Rectal smooth muscle tissue (tissue), 1 donor: ENCODE data around the gene KIF18A.

Experiments used
- H3K27ac ChIP-seq: one replicate; pipeline ENCODE4 v1.7.0; 2013; ENCODE audit warnings: low read depth, low read length, inconsistent platforms
- H3K27me3 ChIP-seq: one replicate; pipeline ENCODE4 v1.7.0; 2013; ENCODE audit warnings: low read length; ENCODE audit not compliant: control insufficient read depth, insufficient read depth
- H3K36me3 ChIP-seq: one replicate; pipeline ENCODE4 v1.7.0; 2013; ENCODE audit warnings: low read length; ENCODE audit not compliant: control insufficient read depth, insufficient read depth
- H3K4me1 ChIP-seq: one replicate; pipeline ENCODE4 v1.7.0; 2013; ENCODE audit warnings: low read length; ENCODE audit not compliant: control insufficient read depth, insufficient read depth
- H3K4me3 ChIP-seq: one replicate; pipeline ENCODE4 v1.7.0; 2013; ENCODE audit warnings: low read length
- H3K9ac ChIP-seq: one replicate; pipeline ENCODE4 v1.7.0; 2013; ENCODE audit warnings: low read length

Gene KIF18A

DNA sequence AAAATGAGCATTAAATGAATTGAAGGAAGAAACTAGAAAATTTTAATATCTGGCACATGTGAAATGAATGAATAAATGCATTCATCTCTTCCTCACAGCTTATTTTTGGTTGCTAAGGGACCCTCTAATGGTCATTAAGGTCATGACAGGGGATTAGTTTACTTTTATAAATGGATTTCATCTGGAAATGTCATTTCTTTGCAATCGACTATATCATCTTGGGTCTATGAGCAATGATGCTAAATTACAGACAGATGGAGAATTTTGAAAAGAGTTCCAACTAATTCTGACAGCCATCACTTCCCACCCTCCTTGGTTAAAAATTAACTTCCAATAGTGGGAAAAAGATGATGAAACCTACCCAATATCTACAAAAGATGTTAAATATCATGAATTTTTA lies 98.0 kb downstream of the KIF18A start:
- Histone ChIP-seq H3K36me3 (no peaks in the 10 kb centered on the region), H3K4me1 (no peaks in the 10 kb centered on the region), H3K4me3 (no peak overlapping the region), H3K9ac (no peak overlapping the region), H3K27me3 (no peaks in the 10 kb centered on the region), H3K27ac (no peak overlapping the region)

DNA sequence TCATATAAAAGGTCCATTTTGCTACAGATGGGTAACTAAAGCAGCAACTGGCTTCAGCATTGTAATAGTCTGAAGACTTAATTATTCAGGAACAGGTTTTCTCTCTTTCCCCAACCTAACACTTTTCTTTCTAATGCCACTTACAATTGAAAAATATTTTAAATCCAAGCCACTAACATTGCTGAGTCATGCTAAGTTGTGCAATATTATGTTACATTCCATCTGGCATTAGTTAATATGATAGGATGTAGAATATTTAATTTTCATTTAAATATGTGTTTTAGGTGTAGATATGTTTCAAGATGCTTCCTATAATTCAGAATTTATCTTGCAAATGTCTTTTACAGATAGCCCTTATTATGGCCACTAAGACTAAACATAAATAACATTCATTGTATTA lies 98.6 kb downstream of the KIF18A start:
- Histone ChIP-seq H3K9ac (no peak overlapping the region), H3K27ac (no peak overlapping the region), H3K27me3 (no peaks in the 10 kb centered on the region), H3K4me3 (no peak overlapping the region), H3K4me1 (no peaks in the 10 kb centered on the region), H3K36me3 (no peaks in the 10 kb centered on the region)

DNA sequence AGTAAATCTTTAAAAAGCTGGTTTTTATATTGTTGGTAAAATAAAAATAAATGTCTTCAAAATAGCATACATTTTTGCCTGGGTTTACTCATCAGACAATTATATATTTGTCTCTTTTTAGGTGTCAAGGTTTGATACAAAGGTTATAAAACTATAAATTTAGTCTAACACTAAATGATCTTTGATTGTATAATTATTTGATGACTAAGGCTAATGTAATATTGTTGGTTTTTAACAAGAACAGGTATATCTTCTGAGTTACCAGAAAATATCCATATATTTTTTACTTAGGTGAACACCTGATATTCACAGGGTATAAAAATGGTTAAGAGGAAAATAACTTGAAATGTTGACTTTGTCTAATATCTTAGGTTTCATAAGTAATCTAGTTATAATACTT lies 104.3 kb downstream of the KIF18A start:
- Histone ChIP-seq H3K27me3 (no peaks in the 10 kb centered on the region), H3K9ac (no peak overlapping the region), H3K36me3 (no peaks in the 10 kb centered on the region), H3K27ac (no peak overlapping the region), H3K4me3 (no peak overlapping the region), H3K4me1 (no peaks in the 10 kb centered on the region)

DNA sequence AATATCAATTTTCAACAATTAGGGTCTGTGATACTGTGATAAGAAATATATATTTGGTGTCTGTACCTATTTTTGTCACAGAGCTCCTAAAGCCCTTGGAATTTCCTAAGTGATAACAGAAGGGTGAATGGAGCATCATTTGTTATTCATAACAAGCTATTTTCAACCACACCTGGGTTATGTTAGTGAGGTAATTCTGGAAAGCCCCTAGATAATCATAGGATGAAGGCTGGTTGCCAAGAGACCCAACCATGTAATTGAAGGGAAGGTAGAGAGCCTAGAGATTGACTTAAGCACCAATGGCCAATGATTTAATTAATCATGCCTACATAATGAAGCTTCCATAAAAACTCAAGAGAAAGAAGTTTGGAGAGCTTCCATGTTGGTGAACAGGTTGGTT lies 109.4 kb downstream of the KIF18A start:
- Histone ChIP-seq H3K9ac (no peak overlapping the region), H3K4me1 (no peaks in the 10 kb centered on the region), H3K4me3 (no peak overlapping the region), H3K36me3 (no peaks in the 10 kb centered on the region), H3K27ac (no peak overlapping the region), H3K27me3 (no peaks in the 10 kb centered on the region)

DNA sequence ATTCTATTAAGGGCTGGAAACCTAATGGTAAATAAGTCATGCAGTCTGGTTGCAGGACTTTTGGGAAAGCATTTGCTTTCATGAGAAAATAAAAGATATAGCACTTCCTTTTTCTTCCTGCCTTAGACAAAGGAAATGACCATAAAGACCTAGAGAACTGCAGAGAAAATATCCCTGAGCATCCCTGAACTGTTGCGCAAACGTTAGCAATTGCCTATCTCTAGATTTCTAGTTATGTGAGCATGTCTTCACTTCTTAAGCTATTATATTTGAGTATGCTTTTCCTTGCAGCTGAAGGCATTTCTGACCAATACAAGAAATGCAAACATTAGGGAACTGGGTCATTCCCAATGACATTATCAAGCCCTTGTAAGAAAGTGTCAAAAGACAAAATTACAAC lies 110.6 kb downstream of the KIF18A start:
- Histone ChIP-seq H3K27me3 (no peaks in the 10 kb centered on the region), H3K9ac (no peak overlapping the region), H3K4me3 (no peak overlapping the region), H3K27ac (no peak overlapping the region), H3K4me1 (no peaks in the 10 kb centered on the region), H3K36me3 (no peaks in the 10 kb centered on the region)

DNA sequence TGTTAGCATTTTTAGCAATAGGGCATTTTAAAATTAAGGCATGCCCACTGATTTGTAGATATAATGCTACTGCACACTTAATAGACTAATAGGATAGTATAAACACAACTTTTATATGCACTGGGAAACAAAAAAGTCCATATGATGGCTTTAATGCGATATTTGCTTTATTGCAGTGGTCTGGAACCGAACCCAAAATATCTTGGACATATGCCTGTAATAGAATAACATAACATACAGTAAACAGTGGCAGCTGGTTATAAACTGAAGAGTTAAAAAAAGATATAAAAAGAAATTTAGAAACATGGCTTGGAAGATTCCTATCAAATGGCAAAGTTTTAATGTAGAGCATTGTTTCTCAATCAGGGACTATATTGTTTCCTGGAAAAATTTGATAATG lies 111.9 kb downstream of the KIF18A start:
- no peaks in the 10 kb centered on the region for H3K36me3 ChIP-seq
- no peak overlapping the region for H3K9ac ChIP-seq

DNA sequence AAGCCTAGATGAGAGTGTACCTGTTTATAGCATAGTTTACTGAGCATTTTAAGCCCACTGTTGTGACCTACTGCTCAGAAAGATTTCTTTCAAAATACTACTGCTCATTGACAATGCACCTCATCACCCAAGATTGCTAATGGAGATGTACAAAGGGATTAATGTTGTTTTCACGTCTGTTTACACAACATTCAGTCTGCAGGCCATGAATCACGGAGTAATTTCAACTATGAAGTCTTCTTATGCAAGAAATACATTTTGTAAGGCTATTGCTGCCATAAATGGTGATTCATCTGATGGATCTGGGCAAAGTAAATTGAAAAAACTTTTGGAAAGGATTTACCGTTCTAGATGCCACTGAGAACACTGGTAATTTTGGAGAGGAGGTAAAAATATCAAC lies 112.9 kb downstream of the KIF18A start:
- Histone ChIP-seq H3K4me3 (no peak overlapping the region), H3K27ac (no peak overlapping the region)

More for the DNA sequence above, 111.9 kb downstream of the KIF18A start:
- H3K27ac ChIP-seq = no peak overlapping the region
- no peaks in the 10 kb centered on the region for H3K27me3 ChIP-seq
- no peak overlapping the region for H3K4me3 ChIP-seq
- no peaks in the 10 kb centered on the region for H3K4me1 ChIP-seq

DNA sequence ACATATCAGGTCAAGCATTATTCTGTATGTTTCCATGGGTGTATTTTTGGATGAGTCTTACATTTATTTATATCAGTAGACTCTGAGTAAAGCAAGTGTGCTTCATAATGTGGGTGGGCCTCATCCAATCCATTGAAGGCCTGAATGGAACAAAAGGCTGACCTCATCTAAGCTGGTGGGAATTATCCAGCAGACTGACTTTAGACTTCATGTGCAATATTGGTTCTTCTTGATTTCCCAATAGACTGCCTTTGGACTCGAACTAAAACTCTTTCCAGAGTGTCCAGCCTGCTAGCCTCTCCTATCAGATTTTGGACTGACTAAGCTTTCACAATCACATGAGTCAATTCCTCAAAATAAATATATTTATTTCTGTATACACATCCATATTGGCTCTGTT lies 116.2 kb downstream of the KIF18A start:
- H3K4me1 ChIP-seq = no peaks in the 10 kb centered on the region

More for the DNA sequence above, 112.9 kb downstream of the KIF18A start:
- no peaks in the 10 kb centered on the region for H3K36me3 ChIP-seq
- no peak overlapping the region for H3K9ac ChIP-seq
- no peaks in the 10 kb centered on the region for H3K4me1 ChIP-seq
- H3K27me3 ChIP-seq = no peaks in the 10 kb centered on the region

DNA sequence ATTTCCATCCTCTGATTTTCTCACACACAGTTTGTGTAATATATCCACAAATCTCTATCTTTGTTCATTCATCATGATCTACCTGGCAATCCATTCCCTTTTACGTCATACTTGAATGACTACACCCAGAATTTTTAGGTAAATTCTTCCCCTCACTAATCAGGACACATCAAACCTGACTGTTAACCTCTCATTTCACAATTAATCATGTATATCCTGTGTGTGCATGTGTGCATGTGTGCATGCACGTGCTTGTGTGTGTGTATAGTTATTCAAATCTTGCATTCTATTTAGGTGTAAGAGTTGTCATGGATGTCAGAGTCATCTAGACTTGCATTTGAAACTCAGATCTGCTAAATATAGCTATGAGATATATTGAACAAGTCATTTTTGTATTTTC lies 130.4 kb downstream of the KIF18A start:
- Histone ChIP-seq H3K9ac (no peak overlapping the region), H3K27ac (no peak overlapping the region)

More for the DNA sequence above, 116.2 kb downstream of the KIF18A start:
- no peaks in the 10 kb centered on the region for H3K36me3 ChIP-seq
- H3K4me3 ChIP-seq = no peak overlapping the region
- no peak overlapping the region for H3K9ac ChIP-seq
- no peaks in the 10 kb centered on the region for H3K27me3 ChIP-seq
- no peak overlapping the region for H3K27ac ChIP-seq

DNA sequence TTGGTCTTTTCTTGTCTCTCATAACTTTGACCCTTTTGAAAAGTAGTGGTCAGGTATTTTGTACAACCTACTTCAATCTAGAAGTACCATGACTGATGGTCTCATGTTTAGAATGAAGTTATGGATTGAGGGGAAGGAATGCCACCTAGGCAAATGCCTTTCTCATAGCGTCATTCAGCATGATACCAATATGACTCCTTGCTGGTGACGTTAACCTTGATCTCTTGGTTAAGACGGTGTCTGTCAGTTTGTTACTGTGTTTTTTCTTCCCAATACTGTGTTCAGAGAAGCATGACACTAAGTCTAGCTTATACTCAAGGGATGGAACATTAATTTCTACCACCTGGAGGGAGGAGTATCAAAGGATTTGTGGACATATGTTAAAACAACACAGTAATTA lies 130.9 kb downstream of the KIF18A start:
- Histone ChIP-seq H3K36me3 (no peaks in the 10 kb centered on the region), H3K4me1 (no peaks in the 10 kb centered on the region), H3K9ac (no peak overlapping the region), H3K27ac (no peak overlapping the region), H3K27me3 (no peaks in the 10 kb centered on the region), H3K4me3 (no peak overlapping the region)

More for the DNA sequence above, 130.4 kb downstream of the KIF18A start:
- Histone ChIP-seq H3K36me3 (no peaks in the 10 kb centered on the region), H3K4me1 (no peaks in the 10 kb centered on the region), H3K27me3 (no peaks in the 10 kb centered on the region), H3K4me3 (no peak overlapping the region)

DNA sequence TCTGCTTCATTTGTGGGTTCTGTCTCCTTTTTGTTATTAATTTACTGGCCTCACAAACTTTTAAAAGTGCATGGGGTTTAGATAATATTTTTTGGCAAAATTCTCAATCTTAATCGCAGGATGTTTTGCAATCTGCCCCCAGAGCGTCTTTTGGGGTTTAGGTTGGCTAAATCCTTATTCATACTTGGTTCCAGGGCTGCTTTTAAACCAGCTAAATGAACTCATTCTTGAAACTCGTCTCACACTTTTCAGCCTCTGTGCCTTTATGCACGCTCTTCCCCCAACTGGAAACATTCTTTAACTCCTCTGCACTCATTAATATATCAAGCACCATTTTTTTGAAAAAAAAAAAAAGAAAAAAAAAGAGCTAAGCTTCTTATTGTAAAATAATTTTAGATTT lies 131.7 kb downstream of the KIF18A start:
- no peak overlapping the region for H3K9ac ChIP-seq

DNA sequence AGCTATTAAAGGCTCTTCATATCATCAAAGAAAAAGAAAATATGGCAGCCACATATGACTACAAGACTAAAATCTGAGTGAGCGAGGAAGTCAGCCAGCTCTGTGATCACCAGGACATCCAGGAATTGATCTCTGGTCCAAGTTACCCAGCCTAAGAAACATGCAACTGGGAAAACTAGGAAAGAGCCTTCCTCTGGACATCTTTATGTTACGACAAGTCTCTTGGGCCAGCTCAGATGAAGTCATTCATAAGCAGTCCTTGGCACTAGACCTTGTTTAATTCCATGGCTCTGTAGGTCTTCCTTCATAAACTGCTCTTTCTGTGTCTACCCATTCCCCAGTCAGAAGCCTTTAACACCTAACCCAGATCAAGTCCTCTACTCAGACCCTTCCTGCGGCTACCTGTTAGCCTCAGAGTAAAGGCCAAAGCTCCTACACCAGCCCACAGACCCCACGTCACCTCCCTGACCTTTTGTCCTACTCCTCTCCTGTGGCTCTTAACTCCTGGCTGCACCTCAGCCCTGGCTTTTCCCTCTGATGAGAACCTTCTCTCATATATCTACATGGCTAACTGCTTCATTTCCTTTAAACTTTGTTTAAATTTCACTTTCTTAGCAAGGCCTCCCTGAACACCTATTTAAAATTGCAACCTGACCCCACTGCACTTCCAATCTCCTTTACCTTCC lies 134.0 kb downstream of the KIF18A start:
- H3K4me1 ChIP-seq = no peaks in the 10 kb centered on the region
- H3K36me3 ChIP-seq = no peaks in the 10 kb centered on the region
- H3K4me3 ChIP-seq = no peak overlapping the region
- H3K27ac ChIP-seq = no peak overlapping the region
- no peaks in the 10 kb centered on the region for H3K27me3 ChIP-seq
- H3K9ac ChIP-seq = no peak overlapping the region

More for the DNA sequence above, 131.7 kb downstream of the KIF18A start:
- Histone ChIP-seq H3K4me1 (no peaks in the 10 kb centered on the region), H3K27ac (no peak overlapping the region), H3K4me3 (no peak overlapping the region), H3K36me3 (no peaks in the 10 kb centered on the region), H3K27me3 (no peaks in the 10 kb centered on the region)

DNA sequence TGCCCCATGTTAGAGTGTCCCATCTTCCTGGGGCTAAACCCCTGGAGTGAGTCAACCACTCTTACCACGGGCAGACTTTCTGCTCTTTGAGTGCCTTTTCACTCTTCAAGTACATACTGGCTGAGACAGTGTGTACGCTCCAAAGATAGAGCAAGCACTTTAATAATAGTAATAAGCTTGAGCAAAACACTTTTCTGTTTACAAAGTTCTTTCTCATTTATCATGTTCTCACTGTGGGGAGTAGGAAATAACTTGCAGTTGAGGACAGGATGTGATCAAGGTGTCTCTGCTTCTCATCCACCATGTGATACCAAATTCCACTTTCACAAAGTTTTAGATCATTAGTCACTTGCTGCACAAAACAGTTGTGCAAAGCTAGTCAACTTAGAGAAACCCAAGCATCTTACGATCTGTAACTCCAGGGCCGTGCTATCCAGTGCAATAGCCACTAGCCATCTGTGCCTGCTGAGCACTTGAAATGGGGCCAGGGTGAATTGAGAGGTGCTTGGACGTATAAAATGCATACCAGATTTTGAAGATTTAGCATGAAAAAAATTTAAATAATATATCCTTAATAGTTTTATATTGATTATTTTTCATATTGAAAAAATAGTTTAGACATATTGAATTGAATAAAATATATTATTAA lies 135.3 kb downstream of the KIF18A start:
- Histone ChIP-seq H3K27ac (no peak overlapping the region), H3K4me3 (no peak overlapping the region), H3K9ac (no peak overlapping the region), H3K27me3 (no peaks in the 10 kb centered on the region), H3K36me3 (no peaks in the 10 kb centered on the region), H3K4me1 (no peaks in the 10 kb centered on the region)
